Mammary epithelial cell (primary cell): Measurements from ENCODE around the gene ETV3L.
A peak's percentile ranks its signal among the peaks of the same experiment; 100 is the strongest.

Source experiments
- CTCF ChIP-seq, 2 donors: IDR thresholded peaks in 1 of 2; conservative IDR thresholded peaks in 1 of 2; 2 replicates each; pipeline ENCODE4 v1.5.1; 2011 to 2012; ENCODE audit warnings: inconsistent platforms in 2 of 2, low read length in 2 of 2, mild to moderate bottlenecking in 2 of 2, control low read depth in 1 of 2, low read depth in 1 of 2; ENCODE audit not compliant: insufficient read depth in 1 of 2; ENCODE audit errors: extremely low read depth in 1 of 2
- EZH2 ChIP-seq: IDR thresholded peaks from 2 replicates; pipeline ENCODE4 v1.6.1; 2012; ENCODE audit warnings: low read length, inconsistent platforms, borderline replicate concordance

GRCh38 chr1:157136133-157136532 lies 36.5 kb upstream of the ETV3L start:
- TF ChIP-seq CTCF (conservative IDR thresholded peaks at IDR 0.05 in 1 of 2, IDR thresholded peaks at IDR 0.05 in 1 of 2; ENCODE audit: extremely low read depth in 1 of 2, insufficient read depth in 1 of 2, low read depth in 1 of 2, low read length in 2 of 2), result peak; percentile 31 to 57
- no peak for TF ChIP-seq EZH2
